ENCODE data around the gene LIG4. TPM values are rescaled to one million over a fixed set of nuclear protein-coding genes. Genes with fewer than 3 reads are reported as not detected.
A peak's percentile ranks its signal among the peaks of the same experiment; 100 is the strongest.

LIG4 gene
- total RNA-seq, 1 donor from 2014 or later, result 16.2 TPM

DNA sequence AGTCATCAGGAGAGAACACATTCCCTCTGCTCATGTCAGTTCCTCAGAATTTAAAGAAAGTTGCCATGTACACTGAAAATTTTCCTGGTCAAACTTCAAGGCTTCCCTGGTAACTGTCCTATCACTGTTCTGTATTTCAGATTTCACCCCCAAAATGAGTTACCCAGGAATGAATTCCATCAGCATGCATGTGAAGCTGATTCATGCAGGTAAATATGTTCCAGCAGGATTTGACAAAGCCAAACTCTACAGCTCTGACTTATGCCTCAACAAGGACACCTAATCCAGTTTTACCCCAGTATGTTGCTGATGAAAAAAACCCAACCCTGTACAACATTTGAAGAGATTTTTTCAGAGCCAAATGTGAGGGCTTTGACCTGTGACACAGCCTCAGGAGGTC is 21.5 kb downstream of the LIG4 start:
- no peak for DNase-seq

DNA sequence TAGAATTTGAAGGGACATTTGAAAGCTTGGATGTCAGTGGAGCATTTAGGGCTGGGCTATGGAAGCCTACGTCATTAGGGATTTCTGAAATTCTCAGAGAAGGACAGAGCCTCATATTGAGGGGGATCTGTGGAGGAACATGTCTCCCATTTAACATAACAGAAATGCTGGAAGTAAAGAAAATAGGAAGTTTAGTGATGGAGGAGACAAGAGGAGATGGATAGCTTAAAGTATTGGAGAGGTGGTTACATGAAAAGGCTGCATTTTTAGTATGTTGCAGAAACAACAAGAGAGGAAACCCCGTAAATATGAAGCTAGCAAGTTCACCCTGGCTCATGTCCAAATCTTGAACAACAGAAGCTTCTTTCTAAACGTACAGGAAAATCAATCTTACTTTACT is 24.4 kb downstream of the LIG4 start:
- no peak for DNase-seq

DNA sequence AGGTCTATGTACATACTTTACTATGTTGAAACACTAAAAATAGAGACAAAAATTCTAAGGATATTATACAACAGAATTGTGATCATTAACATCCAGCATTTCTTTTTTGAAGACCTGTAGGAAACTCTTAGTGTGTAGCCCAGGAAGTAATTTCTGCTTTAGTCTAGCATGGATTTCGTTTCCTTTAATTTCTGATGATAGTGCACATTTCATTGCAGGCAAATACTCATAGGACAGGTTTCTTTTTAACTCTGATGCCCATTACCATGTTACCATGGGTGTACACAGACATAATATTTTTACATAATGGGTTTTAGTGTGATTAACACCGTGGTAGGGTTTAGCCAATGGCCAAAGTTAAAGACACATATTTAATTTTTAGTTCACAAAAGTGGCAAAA is 27.1 kb downstream of the LIG4 start:
- DNase-seq, result no peak

DNA sequence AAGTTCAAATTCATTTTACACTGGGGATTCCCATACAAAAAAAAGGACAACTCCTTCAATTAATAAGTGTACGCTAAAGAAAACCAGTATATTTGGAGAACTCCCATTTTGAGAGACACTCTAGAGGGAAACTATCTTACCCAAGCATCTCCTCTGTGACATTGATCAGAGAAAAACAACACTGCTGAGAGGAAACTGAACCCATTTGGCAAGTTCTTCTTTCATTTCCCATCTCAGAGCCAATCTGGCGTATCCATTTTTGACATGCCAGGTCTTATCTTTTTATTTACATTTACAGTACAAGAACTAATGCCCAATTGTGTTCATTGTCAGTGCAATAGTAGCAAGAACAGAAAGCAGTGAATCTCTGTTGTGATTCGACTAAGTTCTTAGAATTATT is 30.1 kb downstream of the LIG4 start:
- DNase-seq, result no peak

DNA sequence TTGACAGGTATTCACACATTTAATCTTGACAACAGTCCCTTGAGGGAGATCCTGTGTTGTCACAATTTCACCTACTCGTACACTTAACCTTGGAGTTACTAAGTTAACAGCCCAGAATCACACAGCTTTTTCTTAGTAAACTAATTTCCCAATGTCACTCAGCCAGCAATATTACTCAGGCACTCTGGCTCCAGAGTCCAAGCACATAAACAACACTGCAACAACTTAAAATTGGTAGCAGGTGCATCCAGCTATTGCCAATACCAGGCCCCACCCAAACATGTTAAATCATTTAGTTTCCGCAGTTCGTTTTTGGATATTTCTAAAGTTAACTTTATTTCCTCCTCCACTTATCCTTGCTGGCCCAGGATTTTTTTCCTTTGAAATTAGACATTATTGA is 32.7 kb downstream of the LIG4 start:
- DNase-seq, result no peak

DNA sequence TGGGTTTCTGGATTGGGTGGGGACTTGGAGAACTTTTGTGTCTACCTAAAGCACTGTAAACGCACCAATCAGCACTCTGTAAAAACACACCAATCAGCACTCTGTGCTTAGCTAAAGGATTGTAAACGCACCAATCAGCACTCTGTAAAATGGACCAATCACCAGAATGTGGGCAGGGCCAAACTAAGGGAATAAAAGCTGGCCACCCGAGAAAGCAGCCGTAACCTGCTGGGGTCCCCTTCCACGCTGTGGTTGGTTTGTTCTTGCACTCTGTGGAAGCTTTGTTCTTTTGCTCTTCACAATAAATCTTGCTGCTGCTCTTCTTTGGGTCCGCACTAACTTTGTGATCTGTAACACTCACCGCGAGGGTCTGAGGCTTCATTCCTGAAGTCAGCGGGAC is 37.3 kb downstream of the LIG4 start:
- no peak for DNase-seq

DNA sequence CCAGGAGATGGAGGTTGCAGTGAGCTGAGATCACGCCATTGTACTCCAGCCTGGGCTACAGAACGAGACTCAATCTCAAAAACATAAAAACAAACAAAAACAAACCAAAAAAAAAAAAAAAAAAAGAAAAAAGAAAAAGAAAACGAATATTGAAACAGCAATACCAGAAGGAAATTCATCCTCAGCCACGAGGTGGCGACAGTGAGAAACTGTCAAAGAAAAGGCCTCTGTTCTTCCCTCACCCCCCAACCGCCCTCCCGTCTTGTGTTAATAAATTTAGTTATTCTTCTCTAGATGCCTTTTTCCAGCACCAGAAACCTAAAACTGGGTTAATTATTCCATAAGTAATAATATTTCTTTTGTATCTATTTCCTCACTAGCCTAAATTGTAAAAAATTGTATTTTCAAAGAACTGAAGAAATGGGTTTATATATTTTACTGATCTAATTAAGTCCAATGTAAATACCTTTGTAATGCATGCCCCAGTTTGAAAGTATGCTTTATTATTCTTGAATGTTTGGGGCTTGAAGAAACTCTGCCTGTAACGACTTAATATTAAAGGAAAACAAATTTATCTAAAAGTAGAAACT is 38.6 kb downstream of the LIG4 start:
- peak; percentile 59 for DNase-seq

DNA sequence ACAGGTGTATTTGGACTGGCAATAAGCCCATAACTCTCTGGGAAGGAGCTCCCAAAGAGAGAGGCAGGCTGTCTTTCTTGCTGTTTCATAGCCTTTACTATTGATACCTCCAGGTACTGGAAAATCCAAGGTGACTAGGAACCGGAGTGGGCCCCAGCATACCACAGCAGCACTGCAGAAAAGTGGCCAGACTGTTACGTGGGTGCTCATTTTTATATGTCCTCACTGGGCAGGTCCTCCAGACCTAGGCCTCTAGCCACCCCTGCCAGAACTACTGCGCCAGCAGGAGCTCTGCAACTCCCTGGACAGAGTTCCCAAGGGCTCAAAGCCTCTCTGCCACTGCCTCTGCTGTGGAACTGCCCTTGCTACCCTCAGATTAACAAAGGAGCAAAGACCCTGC is 46.4 kb downstream of the LIG4 start:
- no peak for DNase-seq

DNA sequence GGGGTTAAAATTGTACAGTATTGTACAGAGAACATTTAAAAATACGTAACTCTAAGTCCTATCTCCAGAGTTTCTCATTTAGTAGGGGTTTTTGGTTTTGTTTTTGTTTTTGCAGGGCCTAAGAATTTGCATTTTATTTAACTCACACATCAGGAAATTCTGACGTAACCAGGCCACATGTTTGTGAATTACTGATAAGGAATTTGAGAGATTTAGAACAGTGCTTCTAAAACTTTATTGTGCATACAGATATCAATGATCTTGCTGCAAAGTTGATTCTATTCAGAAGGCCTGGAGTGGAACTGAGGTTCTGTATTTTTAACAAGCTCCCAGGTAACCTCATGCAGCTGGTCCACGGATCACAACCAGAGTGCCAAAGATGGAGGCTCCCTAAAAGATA is 49.3 kb downstream of the LIG4 start:
- DNase-seq, result no peak

DNA sequence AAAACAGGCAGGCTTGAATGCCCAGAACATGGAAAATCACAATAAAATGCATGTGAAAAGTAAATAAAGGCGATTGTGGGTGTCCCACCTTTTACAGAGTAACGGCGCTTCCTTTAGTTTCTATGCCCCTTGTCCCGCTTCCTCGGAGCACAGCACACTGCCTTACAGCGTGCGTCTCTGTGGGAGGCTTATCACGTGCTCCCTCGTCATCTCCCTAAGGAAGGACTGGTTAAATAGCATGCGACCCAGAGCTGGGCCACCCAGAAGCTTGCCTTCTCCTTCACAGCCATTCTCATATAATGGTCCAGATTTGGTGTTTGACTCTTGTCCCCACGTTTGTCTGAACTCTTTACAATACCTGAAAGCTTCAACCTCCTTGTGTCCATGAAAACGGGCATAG is 56.6 kb downstream of the LIG4 start:
- DNase-seq, result no peak

Other genes starting within 250 kb of the LIG4 start
- gene ABHD13, start 2.9 kb upstream of the LIG4 start, total RNA-seq, result 8.2 and 8.7 TPM in 2 replicates
- gene TNFSF13B, start 54.2 kb upstream of the LIG4 start, total RNA-seq, result 0.34 and 0.70 TPM in 2 replicates

Data from dermis blood vessel endothelial cell (primary cell).